OCI-M2 (cell line): ENCODE results near the gene AGPAT2.

ENCODE experiments used
- DNase-seq: peaks from one replicate; lab custom pipeline; 2025; ENCODE audit not compliant: unreplicated experiment; lab: John Stamatoyannopoulos, UW

The AGPAT2 gene

GRCh38 chr9:136701668-136702053 is 14.4 kb upstream of the AGPAT2 start:
- no peak for DNase-seq

- no peak for DNase-seq
Measured at GRCh38 chr9:136700959-136701667, 13.9 kb upstream of the AGPAT2 start.

DNA sequence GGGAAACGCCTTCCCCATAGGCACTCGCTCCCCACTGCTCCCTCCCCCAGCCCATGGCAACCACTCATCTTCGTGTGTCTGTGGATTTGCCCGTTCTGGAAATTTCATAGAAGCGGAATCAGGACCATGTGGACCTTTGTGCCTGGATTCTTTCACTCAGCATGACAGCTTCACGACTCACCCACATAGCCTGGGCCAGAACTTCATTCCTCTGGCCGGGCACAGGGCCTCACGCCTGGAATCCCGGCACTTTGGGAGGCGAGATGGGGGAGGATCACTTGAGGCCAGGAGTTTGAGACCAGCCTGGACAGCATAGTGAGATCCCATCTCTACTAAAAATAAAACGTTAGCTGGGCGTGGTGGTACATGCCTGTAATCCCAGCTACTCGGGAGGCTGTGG is 13.0 kb upstream of the AGPAT2 start:
- no peak for DNase-seq

DNA sequence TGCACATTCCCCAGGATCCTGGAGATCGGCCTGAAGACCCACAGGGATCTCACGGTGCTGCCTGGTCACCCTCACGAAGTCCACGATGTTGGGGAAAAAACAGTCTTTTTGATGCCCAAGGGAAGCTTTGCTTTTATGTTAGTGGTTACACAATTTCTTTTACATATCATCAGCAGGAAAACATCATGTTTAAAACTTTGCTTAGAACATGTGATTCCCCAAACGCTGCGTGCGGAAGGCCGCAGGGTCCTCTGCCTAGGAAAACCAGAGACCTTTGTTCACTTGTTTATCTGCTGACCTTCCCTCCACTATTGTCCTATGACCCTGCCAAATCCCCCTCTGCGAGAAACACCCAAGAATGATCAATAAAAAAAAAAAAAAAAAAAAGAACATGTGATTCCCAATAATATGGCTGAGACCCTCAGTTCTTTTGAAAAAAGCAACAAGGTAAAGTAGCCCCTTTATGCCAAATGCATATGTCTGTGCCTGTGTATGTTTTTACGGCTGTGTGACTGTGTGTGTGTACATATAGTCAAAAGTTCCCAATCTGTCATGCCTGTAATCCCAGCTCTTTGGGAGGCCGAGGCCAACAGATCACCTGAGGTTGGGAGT is 11.5 kb upstream of the AGPAT2 start:
- no peak for DNase-seq

DNA sequence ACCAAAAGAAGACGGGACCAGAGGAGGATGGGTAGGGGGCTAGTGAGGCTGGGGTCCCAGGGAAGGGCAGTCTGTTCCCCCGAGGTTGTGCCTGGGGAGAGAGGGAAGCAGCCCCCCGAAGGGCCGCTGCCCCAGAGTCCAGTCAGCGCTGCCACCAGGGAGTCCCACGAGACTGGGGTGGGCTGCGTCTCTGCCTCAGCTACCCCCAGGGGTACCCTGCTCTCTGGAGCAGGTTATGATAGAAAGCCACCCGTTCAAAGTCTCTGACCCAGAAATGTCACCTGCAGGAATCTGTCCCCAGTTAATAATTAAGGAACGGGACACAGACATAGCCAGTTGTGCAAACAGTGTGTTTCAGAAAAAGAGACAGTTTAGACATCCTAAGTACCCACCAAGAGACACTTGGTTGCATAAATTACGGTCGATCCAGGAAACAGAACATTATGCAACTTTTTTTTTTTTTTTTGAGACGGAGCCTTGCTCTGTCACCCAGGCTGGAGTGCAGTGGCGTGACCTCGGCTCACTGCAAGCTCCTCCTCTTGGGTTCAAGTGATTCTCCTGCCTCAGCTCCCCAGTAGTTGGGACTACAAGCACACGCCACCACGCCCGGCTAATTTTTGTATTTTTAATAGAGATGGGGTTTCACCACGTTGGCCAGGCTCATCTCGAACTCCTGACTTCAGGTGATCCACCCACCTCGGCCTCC is 10.7 kb upstream of the AGPAT2 start:
- DNase-seq = no peak

DNA sequence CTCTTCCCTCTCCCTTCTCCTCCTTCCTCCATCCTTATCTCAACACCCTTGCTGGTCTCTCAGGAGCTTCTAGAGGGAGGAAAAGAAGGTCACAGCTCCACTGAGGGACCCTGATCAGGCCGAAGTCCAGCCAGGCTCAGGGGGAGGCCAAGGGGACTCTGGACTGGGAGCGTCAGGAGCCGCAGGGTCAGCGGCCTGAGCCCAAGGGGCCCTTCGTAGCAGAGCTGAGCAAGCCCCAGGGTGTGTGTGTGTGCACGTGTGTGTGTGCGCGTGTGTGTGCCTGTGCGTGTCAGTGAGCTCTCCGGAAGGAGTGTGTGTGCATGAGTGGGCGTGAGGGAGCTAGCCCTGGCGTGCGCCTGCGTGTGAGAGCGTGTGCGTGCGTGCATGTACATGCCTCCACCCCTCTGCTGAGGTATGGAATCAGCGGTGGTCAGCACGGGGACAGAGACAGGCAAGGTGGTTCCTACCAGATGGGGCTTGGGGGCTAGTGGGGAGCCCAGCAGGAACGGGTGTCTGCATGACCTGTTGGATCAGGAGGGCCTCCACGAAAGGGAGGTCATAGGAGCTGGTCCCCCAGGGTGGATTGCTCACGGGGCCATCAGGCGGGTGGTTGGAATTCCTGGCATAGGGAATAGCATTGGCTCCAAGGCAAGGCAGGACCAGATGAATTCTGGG is 10.0 kb upstream of the AGPAT2 start:
- DNase-seq = no peak

DNA sequence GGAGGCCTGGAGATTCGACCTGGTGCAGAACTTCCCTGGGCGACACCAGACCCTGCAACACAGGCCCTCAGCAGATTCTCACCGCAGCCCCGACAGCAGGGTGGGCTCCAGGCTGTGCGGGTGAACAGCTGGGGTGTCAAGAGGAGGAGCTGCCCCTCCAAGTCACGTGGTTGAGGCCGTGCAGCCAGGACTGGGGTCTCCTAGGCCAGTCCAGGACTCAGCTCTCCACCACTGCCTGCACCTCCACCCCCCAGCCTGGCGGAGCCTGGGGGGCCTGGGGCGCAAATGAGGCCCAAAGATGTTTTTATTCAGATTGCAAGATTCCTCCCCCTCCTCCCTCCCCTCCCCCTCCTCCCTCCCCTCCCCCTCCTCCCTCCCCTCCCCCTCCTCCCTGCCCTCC is 9.2 kb upstream of the AGPAT2 start:
- no peak for DNase-seq

DNA sequence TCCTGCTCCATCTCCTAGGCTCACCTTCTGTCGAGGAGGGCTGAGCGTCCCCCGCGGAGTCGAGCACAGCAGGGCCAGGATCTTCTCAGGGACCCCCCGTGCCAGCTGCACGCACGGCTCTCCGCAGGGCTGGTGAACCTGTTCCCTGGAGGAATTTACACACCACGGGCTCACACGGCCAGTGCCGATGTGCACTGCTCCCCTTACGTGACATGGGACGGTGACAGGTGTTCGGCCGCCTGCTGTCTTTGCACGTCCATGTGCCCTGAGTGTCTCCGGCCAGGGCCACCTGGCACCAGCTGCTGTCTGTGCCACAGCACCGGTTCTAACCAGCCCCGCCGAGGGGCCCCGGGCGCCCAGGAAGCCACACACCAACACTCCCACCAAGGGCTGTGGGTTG is 8.7 kb upstream of the AGPAT2 start:
- DNase-seq = no peak

- DNase-seq = no peak
Measured at GRCh38 chr9:136695435-136695895, 8.2 kb upstream of the AGPAT2 start.

DNA sequence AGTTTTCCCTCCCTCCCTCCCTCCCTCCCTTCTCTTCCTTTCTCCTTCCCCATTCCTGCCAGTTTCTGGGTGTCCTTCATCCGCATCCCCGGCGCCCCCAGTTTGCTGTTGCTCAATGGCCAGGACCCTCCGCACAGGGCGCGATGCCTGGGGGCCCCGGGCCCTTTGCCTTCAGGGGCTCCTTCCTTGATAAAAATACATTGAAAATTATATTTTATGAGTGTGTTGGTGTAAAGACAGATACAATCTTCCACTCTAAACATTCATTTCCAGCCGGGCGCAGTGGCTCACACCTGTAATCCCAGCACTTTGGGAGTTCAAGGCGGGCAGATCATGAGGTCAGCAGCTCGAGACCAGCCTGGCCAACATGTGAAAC is 7.6 kb upstream of the AGPAT2 start:
- no peak for DNase-seq

DNA sequence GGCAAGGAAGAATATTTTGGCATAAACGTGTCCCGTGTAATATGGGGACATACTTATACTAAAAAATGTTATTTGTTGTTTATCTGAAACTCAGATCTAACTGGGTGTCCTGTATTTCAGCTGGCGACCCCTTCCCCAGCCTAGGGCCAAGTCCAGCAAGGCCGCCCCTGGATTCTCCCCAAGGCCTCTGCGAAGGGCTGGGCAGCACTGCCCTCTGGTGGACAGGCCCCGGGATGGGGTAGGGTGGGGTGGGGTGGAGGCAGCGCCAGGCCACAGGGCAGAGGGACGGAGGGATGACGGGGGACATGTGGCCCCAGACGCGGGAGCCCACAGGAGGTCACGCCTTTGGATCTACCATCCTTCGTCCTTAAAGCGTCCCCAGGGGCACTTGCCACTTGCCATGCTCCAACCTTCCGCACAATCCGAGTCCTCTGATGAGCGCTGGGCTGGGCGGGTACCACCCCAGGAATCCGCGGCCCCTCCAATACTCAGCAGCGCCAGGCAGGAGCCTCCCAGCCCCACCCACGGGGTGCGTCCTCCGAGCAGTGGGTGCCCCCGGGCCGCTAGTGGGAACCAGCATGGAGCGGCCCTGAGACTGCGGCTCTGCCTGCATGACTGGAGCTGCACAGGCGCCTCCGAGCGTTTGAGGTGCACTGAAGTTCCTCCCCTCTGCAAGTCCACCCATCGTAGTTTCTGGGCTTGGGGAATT is 7.1 kb upstream of the AGPAT2 start:
- DNase-seq = no peak

GRCh38 chr9:136693490-136694162 is 6.4 kb upstream of the AGPAT2 start:
- DNase-seq = no peak

DNA sequence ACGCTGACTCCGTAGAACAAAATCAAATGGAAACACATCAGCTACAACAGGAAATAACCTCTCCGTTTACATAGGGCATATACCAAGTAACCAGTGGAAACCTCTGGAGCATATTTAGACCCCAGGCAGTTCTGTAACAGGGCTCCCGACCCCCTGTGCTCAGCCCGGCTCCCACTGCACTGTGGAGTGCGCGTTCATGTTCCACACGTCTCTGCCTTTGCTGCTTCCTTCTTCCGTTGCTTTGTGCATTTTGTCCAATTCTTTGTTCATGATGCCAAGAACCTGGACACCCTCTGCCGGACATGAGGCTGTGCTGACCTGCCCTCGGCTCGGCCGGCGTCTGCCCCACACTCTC is 5.9 kb upstream of the AGPAT2 start:
- DNase-seq = no peak

DNA sequence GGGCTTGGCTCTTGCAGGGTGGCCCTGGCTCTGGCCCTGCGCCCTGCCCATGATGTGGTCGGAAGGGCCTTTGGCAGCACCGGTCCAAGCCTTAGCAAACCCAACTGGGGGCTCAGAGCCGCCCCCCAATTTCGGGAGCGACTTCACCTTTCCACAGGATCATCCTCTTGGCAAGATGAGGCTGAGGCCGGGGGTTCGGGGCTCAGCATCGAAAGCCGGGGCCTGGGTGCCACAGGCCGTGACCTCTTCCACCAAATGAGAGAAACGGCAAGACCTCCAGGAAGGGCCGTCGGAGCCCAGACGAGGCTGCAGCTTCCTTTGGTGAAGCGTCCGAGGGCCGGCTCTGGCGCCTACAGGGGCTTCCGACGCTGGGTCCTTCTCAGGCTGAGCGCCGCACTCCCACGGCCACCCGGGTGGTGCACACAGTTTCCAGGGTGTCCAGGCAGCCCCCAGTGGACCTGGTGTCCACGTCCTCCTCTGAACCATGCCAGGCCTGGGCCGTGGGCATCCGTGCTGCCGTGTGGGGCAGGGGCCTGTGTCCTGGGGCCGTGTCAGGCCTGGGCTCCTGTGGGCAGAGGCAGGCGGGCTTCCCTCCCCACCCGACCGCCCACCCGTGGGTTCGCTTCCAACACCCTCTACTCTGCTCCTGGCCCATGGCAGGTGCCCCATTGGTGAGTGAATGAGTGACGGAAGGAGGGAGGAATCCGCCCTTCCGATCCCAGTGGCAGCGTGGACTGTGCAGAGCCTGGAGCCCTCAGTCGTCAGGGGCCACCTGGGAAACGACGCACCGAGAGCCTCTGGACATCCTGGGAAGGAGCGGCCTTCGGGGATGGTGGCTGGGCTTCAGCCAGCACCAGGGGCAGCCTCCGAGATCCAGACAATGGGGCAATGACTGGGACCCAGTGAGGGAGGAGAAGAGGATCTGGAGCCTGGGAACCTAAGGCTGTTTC is 5.2 kb upstream of the AGPAT2 start:
- DNase-seq = no peak

GRCh38 chr9:136691316-136692184 is 4.3 kb upstream of the AGPAT2 start:
- DNase-seq = no peak

DNA sequence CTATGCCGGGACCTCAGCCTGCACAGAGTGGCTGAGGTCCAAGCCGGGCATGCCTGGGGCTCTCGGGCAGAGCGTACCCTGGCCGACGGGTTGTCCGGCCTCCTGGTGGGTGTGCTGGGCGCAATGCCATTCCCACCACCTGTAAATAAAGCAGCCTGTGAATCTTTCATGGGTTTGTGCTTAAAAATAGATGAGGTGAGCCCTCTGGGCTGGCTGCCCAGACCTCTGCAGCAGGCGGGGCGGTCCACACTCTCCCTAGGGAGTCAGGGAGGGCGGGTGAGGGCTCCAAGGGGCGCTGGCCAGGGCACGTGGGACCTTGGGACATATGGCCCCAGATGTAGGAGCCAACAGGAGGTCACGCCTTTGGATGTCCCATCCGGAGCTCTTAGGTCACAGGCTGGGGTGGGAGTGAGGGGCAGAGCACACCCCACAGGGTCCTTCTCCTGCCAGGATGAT is 3.6 kb upstream of the AGPAT2 start:
- no peak for DNase-seq

DNA sequence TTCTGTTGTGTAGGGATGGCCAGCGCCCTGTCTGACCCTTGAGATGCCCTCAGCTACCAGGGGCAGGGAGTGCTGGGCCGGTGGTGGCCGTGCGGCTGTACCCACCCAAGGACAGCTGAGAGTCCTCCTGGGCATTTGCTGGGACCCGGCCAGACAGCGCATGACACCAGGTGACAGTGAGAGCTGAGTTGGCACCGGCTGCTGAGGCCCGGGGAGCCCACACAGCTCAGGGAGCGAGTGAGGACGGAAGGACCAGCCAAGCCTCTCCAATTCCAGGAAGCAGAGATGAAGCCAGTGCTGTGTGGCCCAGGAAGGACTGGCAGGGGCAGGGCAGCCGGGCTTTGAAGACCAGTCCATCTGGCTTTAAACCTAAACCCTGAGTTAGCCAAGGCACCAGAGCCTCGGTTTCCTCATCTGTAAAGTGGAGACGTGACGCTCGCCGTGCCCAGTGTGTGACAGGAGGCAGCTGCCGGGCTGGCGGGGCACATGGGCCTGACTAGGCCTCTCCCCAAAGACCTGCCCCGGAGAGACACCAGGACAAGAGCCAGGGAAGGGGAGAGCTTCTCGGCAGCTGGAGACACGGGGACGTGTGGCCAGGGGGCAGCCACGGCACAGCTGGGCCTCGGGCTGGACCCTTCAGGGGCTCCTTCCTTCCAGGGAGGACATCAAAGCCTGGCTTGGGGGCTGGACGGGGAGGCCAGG is 3.0 kb upstream of the AGPAT2 start:
- no peak for DNase-seq

- no peak for DNase-seq
Measured at GRCh38 chr9:136689108-136689460, 1.8 kb upstream of the AGPAT2 start.
